Measurements from ENCODE around the gene FBXL17.
A peak's percentile ranks its signal among the peaks of the same experiment; 100 is the strongest.

FBXL17 gene

DNA sequence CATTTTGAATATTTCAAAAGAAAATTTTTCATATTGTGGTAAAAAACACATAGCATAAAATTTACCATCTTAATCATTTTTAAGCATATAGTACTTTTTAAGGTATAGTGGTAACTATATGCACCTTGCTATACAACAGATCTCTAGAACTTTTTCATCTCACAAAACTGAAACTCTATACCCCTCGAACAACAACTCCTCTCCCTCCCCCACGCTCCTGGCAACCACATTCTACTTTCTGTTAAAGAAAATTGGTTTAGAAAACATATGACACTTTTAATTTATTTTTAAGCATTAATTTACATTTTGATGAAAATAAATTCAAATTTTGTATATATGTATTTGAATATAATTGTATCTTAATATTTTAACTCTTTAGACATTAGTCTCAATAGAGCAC is 563.9 kb downstream of the FBXL17 start:
- TF ChIP-seq, protein P1, sequence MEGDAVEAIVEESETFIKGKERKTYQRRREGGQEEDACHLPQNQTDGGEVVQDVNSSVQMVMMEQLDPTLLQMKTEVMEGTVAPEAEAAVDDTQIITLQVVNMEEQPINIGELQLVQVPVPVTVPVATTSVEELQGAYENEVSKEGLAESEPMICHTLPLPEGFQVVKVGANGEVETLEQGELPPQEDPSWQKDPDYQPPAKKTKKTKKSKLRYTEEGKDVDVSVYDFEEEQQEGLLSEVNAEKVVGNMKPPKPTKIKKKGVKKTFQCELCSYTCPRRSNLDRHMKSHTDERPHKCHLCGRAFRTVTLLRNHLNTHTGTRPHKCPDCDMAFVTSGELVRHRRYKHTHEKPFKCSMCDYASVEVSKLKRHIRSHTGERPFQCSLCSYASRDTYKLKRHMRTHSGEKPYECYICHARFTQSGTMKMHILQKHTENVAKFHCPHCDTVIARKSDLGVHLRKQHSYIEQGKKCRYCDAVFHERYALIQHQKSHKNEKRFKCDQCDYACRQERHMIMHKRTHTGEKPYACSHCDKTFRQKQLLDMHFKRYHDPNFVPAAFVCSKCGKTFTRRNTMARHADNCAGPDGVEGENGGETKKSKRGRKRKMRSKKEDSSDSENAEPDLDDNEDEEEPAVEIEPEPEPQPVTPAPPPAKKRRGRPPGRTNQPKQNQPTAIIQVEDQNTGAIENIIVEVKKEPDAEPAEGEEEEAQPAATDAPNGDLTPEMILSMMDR (IDR thresholded peaks at IDR 0.05; ENCODE audit: low read depth, low read length), result no peak
- DNase-seq (ENCODE audit: low read depth in 2 of 2), result no peak
- no peak overlapping the region for H3K4me3 ChIP-seq (replicated peaks in 1 of 2; ENCODE audit: low read depth in 2 of 2, low read length in 2 of 2)

DNA sequence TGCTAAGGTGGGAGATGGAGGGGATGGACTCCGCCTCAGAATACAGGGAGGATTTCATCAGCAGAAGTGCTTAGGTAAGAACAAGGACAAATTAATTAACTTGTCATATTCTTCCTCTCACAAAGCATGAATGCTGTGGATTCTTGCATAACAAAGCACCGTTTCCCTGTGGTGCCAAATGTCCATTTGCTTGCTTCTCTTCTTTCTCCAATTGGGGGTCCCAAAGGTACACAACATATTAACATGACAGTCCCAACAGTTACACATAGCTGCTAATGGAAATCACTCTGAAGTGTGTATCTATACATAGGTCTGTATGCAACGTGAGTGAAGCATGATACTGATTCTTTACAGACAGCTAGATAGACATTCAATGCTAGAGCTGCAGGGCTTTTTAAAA is 564.5 kb downstream of the FBXL17 start:
- H3K4me3 ChIP-seq (replicated peaks in 1 of 2; ENCODE audit: low read depth in 2 of 2, low read length in 2 of 2), result no peak overlapping the region
- TF ChIP-seq, protein P1 (IDR thresholded peaks at IDR 0.05; ENCODE audit: low read depth, low read length), result no peak
- DNase-seq (ENCODE audit: low read depth in 2 of 2), result no peak

DNA sequence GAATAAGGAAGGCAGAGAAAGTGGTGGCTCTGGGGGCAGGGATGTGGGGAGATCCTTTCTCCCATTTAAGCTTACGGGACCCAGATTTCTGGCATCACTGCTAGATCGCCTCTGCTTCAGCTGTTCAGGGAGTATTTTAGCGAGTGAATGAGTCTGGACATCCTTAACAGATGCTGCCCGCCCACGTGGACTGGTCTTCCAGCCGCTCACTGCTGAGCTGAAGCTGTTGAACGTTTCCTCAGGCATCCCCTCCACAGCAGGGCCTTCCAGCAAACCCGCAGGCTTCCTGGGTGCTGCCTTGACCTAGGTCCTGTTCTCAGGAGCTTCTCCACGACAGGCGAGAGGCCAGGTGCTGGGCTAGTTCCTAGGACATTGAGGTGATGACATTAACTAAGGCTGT is 566.8 kb downstream of the FBXL17 start:
- TF ChIP-seq, protein P1 (IDR thresholded peaks at IDR 0.05; ENCODE audit: low read depth, low read length), result no peak
- DNase-seq (ENCODE audit: low read depth in 2 of 2), result no peak
- no peak overlapping the region for H3K4me3 ChIP-seq (replicated peaks in 1 of 2; ENCODE audit: low read depth in 2 of 2, low read length in 2 of 2)

DNA sequence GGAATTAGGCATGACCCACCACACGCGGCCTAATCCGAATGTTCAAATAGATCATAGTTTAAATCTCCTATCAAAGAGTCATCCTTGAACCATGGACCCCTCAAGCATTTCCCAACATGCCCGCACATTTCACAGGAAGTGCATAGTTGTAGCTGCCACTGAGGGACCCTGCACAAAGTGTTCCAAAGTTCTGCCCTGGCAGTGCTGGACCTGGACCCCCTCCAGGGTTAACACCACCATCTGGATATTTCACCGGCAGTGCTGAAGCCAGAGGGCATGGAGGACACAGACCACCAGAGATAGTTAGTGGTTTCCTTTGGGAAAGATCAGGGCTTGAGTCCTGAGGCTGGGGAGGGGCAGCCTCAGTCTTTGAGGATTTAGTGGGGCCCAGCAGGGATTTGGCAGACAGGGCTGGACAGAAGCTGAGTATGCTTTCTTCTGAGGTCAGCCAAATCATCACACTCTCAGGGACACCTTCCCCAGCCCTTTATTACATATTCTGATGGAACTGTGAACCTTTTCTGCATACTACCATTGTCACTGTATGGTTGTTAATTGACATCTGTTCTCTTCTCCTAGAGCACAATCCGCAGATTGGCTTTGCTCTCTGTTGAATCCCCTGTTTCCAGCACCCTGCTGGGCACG is 567.6 kb downstream of the FBXL17 start:
- no peak overlapping the region for H3K4me3 ChIP-seq (replicated peaks in 1 of 2; ENCODE audit: low read depth in 2 of 2, low read length in 2 of 2)
- TF ChIP-seq, protein P1 (IDR thresholded peaks at IDR 0.05; ENCODE audit: low read depth, low read length), result no peak
- no peak for DNase-seq (ENCODE audit: low read depth in 2 of 2)

GRCh38 chr5:107813559-107813958 is 568.3 kb downstream of the FBXL17 start:
- H3K4me3 ChIP-seq (replicated peaks in 1 of 2; ENCODE audit: low read depth in 2 of 2, low read length in 2 of 2), result no peak overlapping the region
- TF ChIP-seq, protein P1 (IDR thresholded peaks at IDR 0.05; ENCODE audit: low read depth, low read length), result no peak
- no peak for DNase-seq (ENCODE audit: low read depth in 2 of 2)

DNA sequence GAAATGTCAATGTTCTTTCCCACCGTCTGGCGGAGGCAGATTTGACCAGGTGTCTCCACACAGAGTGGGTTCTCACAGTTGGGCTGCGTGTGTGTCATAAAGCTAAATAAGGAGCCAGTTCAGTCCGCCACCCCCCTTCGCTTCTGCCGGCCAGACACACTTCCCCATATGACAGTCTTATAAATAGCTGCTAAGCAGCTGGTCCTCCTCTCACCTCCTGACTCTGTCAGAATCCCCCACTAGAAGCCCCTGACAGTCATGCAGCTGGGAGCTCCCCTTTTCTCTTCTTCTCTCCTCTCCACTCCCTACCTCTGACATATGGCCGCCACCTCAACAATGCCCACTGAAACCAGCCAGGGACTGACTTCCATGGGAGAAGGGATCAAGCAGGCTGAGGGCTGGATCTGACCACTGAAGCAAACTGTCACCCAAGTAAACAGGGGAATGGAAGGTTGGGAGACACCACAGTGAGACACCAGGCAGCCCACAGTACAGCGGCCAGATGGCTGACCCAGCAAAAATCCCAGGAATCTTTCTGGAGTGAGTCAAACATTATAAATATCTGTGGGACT is 569.2 kb downstream of the FBXL17 start:
- H3K4me3 ChIP-seq (replicated peaks in 1 of 2; ENCODE audit: low read depth in 2 of 2, low read length in 2 of 2), result no peak overlapping the region
- DNase-seq (ENCODE audit: low read depth in 2 of 2), result peak in 1 of 2 donors; percentile 56
- TF ChIP-seq, protein P1 (IDR thresholded peaks at IDR 0.05; ENCODE audit: low read depth, low read length), result no peak

Data from cardiac fibroblast (primary cell).